ENCODE measurements around the gene SART1.

SART1 gene

DNA sequence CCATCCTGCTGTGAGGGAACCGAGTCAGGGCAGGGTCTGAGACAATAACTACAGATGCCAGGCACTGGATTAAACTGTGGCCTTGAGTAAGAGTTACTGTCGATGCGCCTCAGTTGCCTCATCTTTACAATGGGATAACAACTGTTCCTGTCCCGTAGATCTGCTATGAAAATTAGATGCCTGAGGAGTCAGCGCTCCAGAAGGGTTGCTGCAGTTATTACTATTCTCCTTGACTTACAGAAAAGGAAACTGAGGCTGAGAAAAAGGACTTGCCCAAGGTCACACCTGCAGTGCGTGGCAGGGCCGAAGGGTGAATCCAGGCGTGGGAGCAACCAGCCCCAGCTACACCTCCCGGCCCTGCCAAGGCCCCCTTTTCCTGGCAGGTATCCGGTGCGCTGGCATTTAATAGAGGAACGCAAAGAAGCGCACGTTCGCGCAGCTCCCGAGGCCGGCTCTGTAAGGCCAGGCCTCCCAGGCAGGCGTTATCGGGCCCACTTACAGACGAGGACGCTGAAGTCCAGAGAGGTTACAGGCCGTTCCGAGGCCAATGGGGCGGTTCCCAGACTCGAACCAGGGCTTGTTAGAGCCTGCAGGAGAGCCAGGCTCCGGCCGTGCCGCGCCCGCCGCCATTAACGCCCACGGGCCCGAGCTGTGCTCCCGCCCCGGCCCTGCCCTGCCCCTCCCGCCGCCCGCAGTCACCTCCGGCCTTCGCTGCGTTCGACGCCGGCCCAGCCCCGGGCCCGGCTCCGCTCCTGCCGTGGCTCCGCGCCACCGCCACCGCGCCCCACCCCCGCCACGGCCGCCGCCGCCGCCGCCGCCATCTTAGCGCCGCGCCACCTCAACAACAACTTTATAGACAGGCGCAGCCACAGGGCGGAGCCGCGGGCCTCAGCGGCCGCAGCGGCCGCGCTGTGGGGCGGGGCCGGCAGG is 43.1 kb upstream of the SART1 start, which contains the start of gene C11orf68:
C11orf68 (minus strand) TSS at position 852 of the 930 bp plus-strand sequence; CDS start at position 821, 31 bp downstream.
- FAIRE-seq (peak; percentile 66), DNase-seq (ENCODE audit: insufficient read length, low spot score) (peak; percentile 62)
- TF ChIP-seq POLR2AphosphoS5 (IDR thresholded peaks at IDR 0.05; ENCODE audit: low read depth, low read length) = no peak
- TF ChIP-seq POLR2A (IDR thresholded peaks at IDR 0.05; ENCODE audit: low read depth, low read length) = no peak
- no peak for TF ChIP-seq TAF1 (IDR thresholded peaks at IDR 0.05; ENCODE audit: low read depth, low read length)
- peak; percentile 10 for TF ChIP-seq PAX5 (IDR thresholded peaks at IDR 0.05; ENCODE audit: insufficient read depth, low read length, severe bottlenecking)

DNA sequence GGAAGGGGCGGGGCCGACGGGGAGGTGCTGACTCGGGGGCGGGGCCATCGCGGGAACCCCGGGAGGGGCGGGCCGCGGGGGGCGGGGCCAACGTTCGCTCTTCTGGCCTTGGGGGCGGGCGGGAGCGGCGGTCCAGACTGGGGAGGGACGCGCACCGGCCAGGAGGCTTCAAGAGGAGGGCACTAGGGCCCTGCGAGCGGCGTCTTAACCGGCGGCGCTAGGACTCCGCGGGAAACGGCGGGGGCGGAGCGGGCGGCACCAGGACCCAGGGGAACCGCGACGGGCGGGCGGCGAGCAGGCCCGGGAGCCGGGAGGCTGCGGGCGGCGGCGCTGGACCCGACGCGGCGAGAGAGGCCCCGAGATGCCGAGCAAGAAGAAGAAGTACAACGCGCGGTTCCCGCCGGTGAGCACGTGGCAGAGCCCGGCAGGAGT is 42.4 kb upstream of the SART1 start, which contains the start of gene DRAP1:
DRAP1 (plus strand) TSS at position 286 of the 432 bp plus-strand sequence; CDS start at position 362, 76 bp downstream.
- FAIRE-seq = peak; percentile 96
- TF ChIP-seq PAX5 (IDR thresholded peaks at IDR 0.05; ENCODE audit: insufficient read depth, low read length, severe bottlenecking) (peak; percentile 65), POU2F2 (IDR thresholded peaks at IDR 0.05; ENCODE audit: low read depth, low read length) (0 out of 2 replicates have a peak, but pooled peaks have one; percentile 53), SPI1 (IDR thresholded peaks at IDR 0.05; ENCODE audit: low read depth, low read length) (no peak), TAF1 (IDR thresholded peaks at IDR 0.05; ENCODE audit: low read depth, low read length) (peak; percentile 37; the same call in 1 of the 2 replicates)
- DNase-seq (ENCODE audit: insufficient read length, low spot score) = peak; percentile 98

DNA sequence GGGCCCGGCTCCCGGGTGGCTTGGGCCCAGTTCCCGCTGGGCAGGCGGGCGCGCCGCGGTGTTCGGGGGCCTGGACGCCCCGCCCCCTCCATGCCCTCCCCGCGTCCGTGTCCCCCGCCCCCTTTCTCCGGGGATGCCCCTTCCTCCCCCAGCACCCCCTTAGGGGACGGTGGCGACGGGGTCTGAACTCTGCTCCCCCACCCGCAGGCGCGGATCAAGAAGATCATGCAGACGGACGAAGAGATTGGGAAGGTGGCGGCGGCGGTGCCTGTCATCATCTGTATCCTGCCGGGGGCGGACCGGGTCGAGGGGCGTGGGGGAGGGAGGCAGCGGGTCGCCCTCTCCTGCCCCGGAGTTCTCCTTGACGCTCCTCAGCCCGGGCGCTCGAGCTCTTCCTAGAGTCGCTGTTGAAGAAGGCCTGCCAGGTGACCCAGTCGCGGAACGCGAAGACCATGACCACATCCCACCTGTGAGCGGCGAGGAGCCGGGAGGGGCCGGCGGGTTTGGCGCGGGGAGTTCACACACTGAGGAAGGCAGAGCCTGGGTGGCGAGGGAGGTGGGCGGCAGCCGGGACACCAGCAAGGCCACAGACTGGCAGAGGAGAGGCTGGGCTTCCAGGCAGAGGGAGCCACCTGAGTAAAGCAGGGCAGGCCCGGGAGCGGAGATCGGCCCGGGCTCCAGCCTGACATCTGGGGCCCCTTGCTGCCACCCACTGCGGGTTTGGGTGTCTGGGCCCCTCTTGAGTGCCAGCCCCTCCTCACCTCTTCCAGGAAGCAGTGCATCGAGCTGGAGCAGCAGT is 41.8 kb upstream of the SART1 start:
- FAIRE-seq (no peak), DNase-seq (ENCODE audit: insufficient read length, low spot score) (peak; percentile 70)
- TF ChIP-seq SPI1 (IDR thresholded peaks at IDR 0.05; ENCODE audit: low read depth, low read length) (no peak), PAX5 (IDR thresholded peaks at IDR 0.05; ENCODE audit: insufficient read depth, low read length, severe bottlenecking) (no peak)

DNA sequence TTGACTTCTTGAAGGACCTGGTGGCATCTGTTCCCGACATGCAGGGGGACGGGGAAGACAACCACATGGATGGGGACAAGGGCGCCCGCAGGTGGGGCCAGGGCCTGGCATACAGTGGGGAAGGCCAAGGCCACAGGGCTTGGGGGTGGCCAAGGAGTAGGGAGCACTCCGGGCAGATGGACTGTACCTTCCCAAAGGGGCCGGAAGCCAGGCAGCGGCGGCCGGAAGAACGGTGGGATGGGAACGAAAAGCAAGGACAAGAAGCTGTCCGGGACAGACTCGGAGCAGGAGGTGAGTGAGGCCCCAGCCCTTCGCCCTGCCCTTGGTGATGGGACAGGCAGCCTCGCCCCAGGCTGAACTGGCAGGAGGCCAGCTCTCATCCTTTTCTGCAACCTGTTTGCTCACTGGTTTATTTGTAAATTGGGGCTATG is 41.1 kb upstream of the SART1 start:
- no peak for DNase-seq (ENCODE audit: insufficient read length, low spot score)

DNA sequence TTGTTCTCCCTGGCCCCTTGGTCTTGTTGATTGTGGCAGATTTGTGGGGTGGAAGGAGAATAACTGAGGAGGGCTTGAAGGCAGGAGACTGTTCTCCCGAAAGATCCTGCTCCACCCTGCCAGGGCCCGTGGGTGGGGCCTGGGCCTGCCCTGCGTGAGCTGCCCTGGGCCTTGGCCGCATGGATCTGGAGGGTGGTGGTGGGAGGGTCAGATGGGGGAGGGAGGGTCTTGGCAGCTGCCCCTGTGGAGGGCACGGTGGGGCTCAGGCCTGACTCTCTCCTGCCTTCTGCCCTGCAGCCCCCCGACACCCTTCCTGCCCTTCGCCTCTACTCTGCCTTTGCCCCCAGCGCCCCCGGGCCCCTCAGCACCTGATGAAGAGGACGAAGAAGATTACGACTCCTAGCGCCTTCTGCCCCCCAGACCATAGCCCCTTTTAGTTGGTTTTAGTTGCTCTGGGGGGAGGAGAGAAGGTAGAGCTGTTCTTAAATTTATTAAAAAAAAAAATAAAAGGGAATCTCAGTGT is 40.4 kb upstream of the SART1 start:
- FAIRE-seq (no peak), DNase-seq (ENCODE audit: insufficient read length, low spot score) (no peak)
- TF ChIP-seq PAX5 (IDR thresholded peaks at IDR 0.05; ENCODE audit: insufficient read depth, low read length, severe bottlenecking) (no peak), SPI1 (IDR thresholded peaks at IDR 0.05; ENCODE audit: low read depth, low read length) (no peak), POLR2AphosphoS5 (IDR thresholded peaks at IDR 0.05; ENCODE audit: low read depth, low read length) (no peak), TAF1 (IDR thresholded peaks at IDR 0.05; ENCODE audit: low read depth, low read length) (no peak), POU2F2 (IDR thresholded peaks at IDR 0.05; ENCODE audit: low read depth, low read length) (no peak), POLR2A (IDR thresholded peaks at IDR 0.05; ENCODE audit: low read depth, low read length) (no peak)

More for the DNA sequence above, 41.1 kb upstream of the SART1 start:
- no peak for TF ChIP-seq SPI1 (IDR thresholded peaks at IDR 0.05; ENCODE audit: low read depth, low read length)
- TF ChIP-seq POU2F2 (IDR thresholded peaks at IDR 0.05; ENCODE audit: low read depth, low read length) = no peak
- no peak for TF ChIP-seq PAX5 (IDR thresholded peaks at IDR 0.05; ENCODE audit: insufficient read depth, low read length, severe bottlenecking)
- TF ChIP-seq POLR2AphosphoS5 (IDR thresholded peaks at IDR 0.05; ENCODE audit: low read depth, low read length) = no peak
- no peak for TF ChIP-seq POLR2A (IDR thresholded peaks at IDR 0.05; ENCODE audit: low read depth, low read length)
- no peak for TF ChIP-seq TAF1 (IDR thresholded peaks at IDR 0.05; ENCODE audit: low read depth, low read length)
- no peak for FAIRE-seq

DNA sequence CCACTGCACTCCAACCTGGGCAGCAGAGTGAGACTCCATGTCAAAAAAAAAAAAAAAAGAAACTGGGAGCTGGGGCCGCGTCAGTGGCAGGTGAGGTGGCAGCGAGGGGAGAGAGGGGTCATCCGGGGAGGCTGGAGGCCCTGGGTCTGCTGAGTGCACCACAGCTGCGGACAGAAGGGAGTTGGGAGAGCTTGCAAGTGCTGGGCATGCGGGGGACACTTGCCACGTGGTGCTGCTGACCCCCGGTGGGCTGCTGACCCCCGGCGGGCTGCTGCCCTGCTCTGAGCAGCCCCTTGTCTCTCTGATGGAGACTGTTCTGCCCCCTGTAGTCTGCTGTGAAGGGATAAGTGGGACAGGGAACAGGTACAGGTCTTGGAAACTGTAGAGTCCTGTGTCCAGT is 39.7 kb upstream of the SART1 start:
- DNase-seq (ENCODE audit: insufficient read length, low spot score) = no peak
- TF ChIP-seq TAF1 (IDR thresholded peaks at IDR 0.05; ENCODE audit: low read depth, low read length) (no peak), PAX5 (IDR thresholded peaks at IDR 0.05; ENCODE audit: insufficient read depth, low read length, severe bottlenecking) (no peak), POLR2AphosphoS5 (IDR thresholded peaks at IDR 0.05; ENCODE audit: low read depth, low read length) (no peak), SPI1 (IDR thresholded peaks at IDR 0.05; ENCODE audit: low read depth, low read length) (no peak), POLR2A (IDR thresholded peaks at IDR 0.05; ENCODE audit: low read depth, low read length) (no peak), POU2F2 (IDR thresholded peaks at IDR 0.05; ENCODE audit: low read depth, low read length) (no peak)
- FAIRE-seq = no peak

DNA sequence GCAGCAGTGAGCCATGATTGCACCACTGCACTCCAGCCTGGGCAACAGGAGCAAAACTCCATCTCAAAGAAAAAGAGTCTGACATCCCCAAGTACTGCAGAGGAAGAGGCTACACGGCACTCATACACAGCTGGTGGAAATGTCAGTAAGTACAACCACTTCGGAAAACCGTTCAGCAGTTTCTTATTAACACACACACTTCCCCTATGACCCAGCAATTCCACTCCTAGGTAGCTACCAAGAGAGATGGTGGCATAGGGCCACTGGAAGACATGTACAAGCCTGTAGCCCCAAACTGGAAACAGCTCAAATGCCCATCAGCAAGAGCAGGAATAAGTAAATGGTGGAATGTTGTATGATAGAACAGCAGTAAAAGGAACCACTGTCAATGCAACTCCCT is 39.0 kb upstream of the SART1 start:
- TF ChIP-seq TAF1 (IDR thresholded peaks at IDR 0.05; ENCODE audit: low read depth, low read length) (no peak), POLR2AphosphoS5 (IDR thresholded peaks at IDR 0.05; ENCODE audit: low read depth, low read length) (no peak), POU2F2 (IDR thresholded peaks at IDR 0.05; ENCODE audit: low read depth, low read length) (no peak), SPI1 (IDR thresholded peaks at IDR 0.05; ENCODE audit: low read depth, low read length) (no peak)
- no peak for FAIRE-seq
- DNase-seq (ENCODE audit: insufficient read length, low spot score) = no peak

DNA sequence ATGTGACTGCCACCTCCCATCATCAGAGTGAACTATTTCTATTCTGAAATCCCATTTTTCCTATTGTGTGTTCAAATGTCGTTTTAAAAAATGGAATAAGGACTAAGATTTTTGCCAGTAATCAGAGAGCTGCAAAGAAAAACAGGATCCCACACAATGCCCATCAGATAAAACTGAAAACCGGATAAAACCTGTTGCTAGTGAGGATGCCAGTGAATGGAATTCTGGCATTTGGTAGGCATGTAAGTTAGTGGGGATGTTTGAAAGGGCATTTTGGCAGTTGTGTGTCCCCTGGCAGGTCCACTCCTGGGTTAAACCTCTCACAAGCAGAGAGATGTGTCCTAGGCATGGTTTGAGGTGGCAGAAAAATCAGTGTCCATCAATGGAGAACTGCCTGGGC is 36.1 kb upstream of the SART1 start:
- no peak for DNase-seq (ENCODE audit: insufficient read length, low spot score)
- no peak for TF ChIP-seq POLR2AphosphoS5 (IDR thresholded peaks at IDR 0.05; ENCODE audit: low read depth, low read length)
- no peak for TF ChIP-seq POU2F2 (IDR thresholded peaks at IDR 0.05; ENCODE audit: low read depth, low read length)
- no peak for TF ChIP-seq PAX5 (IDR thresholded peaks at IDR 0.05; ENCODE audit: insufficient read depth, low read length, severe bottlenecking)
- TF ChIP-seq TAF1 (IDR thresholded peaks at IDR 0.05; ENCODE audit: low read depth, low read length) = no peak
- TF ChIP-seq SPI1 (IDR thresholded peaks at IDR 0.05; ENCODE audit: low read depth, low read length) = no peak
- TF ChIP-seq POLR2A (IDR thresholded peaks at IDR 0.05; ENCODE audit: low read depth, low read length) = no peak
- FAIRE-seq = no peak

DNA sequence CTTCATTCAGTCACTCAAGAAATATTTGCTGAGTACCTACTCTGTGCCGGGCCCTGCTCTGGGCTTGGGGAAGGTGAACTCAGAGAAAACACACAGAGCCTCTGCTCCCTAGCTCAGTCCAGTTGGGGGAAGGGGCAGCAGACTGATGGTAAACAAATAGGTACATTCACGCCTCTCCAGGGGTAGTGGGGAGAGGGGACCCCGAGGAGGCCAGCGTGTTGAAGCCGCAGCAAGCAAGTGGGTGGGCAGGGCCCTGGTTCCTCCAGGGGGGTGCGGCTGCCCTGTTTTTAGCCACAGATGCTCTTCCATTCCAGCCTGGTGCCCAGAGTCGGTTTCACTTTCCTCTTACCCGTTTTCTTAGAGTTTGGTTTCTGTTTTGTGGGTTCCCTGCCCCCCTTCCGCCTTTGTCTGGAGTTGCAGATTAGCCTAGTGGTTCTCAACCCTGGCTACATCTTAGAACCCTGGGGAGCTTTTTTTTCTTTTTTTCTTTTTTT is 33.6 kb upstream of the SART1 start:
- TF ChIP-seq PAX5 (IDR thresholded peaks at IDR 0.05; ENCODE audit: insufficient read depth, low read length, severe bottlenecking) (no peak), POU2F2 (IDR thresholded peaks at IDR 0.05; ENCODE audit: low read depth, low read length) (no peak), POLR2AphosphoS5 (IDR thresholded peaks at IDR 0.05; ENCODE audit: low read depth, low read length) (no peak), POLR2A (IDR thresholded peaks at IDR 0.05; ENCODE audit: low read depth, low read length) (no peak), TAF1 (IDR thresholded peaks at IDR 0.05; ENCODE audit: low read depth, low read length) (peak; percentile 35; the same call in 1 of the 2 replicates), SPI1 (IDR thresholded peaks at IDR 0.05; ENCODE audit: low read depth, low read length) (0 out of 2 replicates have a peak, but pooled peaks have one; percentile 3)
- peak; percentile 87 for FAIRE-seq
- DNase-seq (ENCODE audit: insufficient read length, low spot score) = peak; percentile 84

All from GM12891 (cell line).